Measurements from ENCODE around the gene PCDHB16. TPM values are rescaled to one million over a fixed set of nuclear protein-coding genes. Genes with fewer than 3 reads are reported as not detected.

The PCDHB16 gene
- total and polyA plus RNA-seq, 4 experiments from 2014 or later = not detected

Other genes with a start within 250 kb of the PCDHB16 start
Only the 30 nearest of the 37 such genes appear.
- gene PCDHB1, start 131.0 kb upstream of the PCDHB16 start, total RNA-seq = not detected
- gene PCDHB1, start 131.0 kb upstream of the PCDHB16 start, polyA plus RNA-seq = not detected
- 1 to 10 TPM in 1 of 2 experiments, under 1 TPM in 1; 0.28 to 1.3 TPM for gene PCDHB2, start 87.8 kb upstream of the PCDHB16 start, total RNA-seq
- under 1 TPM in 1 of 2 donors, not detected in 1; 0.08 TPM for gene PCDHB2, start 87.8 kb upstream of the PCDHB16 start, polyA plus RNA-seq
- gene PCDHB3, start 81.9 kb upstream of the PCDHB16 start, total RNA-seq = not detected
- gene PCDHB3, start 81.9 kb upstream of the PCDHB16 start, polyA plus RNA-seq = not detected
- not detected for gene PCDHB4, start 60.6 kb upstream of the PCDHB16 start, total RNA-seq
- not detected for gene PCDHB4, start 60.6 kb upstream of the PCDHB16 start, polyA plus RNA-seq
- under 1 TPM in 1 of 2 experiments, not detected in 1; 0.17 TPM for gene PCDHB5, start 47.2 kb upstream of the PCDHB16 start, total RNA-seq
- not detected for gene PCDHB5, start 47.2 kb upstream of the PCDHB16 start, polyA plus RNA-seq
- gene PCDHB6, start 32.3 kb upstream of the PCDHB16 start, total RNA-seq = not detected
- gene PCDHB6, start 32.3 kb upstream of the PCDHB16 start, polyA plus RNA-seq = not detected
- not detected for gene PCDHB7, start 9.7 kb upstream of the PCDHB16 start, total RNA-seq
- gene PCDHB7, start 9.7 kb upstream of the PCDHB16 start, polyA plus RNA-seq = not detected
- not detected for gene PCDHB8, start 4.6 kb upstream of the PCDHB16 start, total RNA-seq
- gene PCDHB8, start 4.6 kb upstream of the PCDHB16 start, polyA plus RNA-seq = not detected
- gene PCDHB9, start 4.8 kb downstream of the PCDHB16 start, total RNA-seq = under 1 TPM; 0.44 TPM
- gene PCDHB9, start 4.8 kb downstream of the PCDHB16 start, polyA plus RNA-seq = under 1 TPM in 1 of 2 donors, not detected in 1; 0.62 TPM
- under 1 TPM in 1 of 2 experiments, not detected in 1; 0.15 TPM for gene PCDHB10, start 10.0 kb downstream of the PCDHB16 start, total RNA-seq
- gene PCDHB10, start 10.0 kb downstream of the PCDHB16 start, polyA plus RNA-seq = not detected
- not detected for gene PCDHB11, start 17.2 kb downstream of the PCDHB16 start, total RNA-seq
- gene PCDHB11, start 17.2 kb downstream of the PCDHB16 start, polyA plus RNA-seq = not detected
- not detected for gene PCDHB12, start 26.3 kb downstream of the PCDHB16 start, total RNA-seq
- gene PCDHB12, start 26.3 kb downstream of the PCDHB16 start, polyA plus RNA-seq = not detected
- under 1 TPM; 0.09 to 0.11 TPM for gene PCDHB13, start 31.5 kb downstream of the PCDHB16 start, total RNA-seq
- gene PCDHB13, start 31.5 kb downstream of the PCDHB16 start, polyA plus RNA-seq = not detected
- under 1 TPM; 0.14 to 0.15 TPM for gene PCDHB14, start 41.0 kb downstream of the PCDHB16 start, total RNA-seq
- gene PCDHB14, start 41.0 kb downstream of the PCDHB16 start, polyA plus RNA-seq = not detected
- under 1 TPM; 0.17 to 0.53 TPM for gene PCDHB15, start 63.0 kb downstream of the PCDHB16 start, total RNA-seq
- gene PCDHB15, start 63.0 kb downstream of the PCDHB16 start, polyA plus RNA-seq = not detected
- under 1 TPM; 0.38 to 0.91 TPM for gene SLC25A2, start 121.7 kb downstream of the PCDHB16 start, total RNA-seq
- not detected for gene SLC25A2, start 121.7 kb downstream of the PCDHB16 start, polyA plus RNA-seq
- 100 to 1,000 TPM; 109 to 119 TPM for gene TAF7, start 138.4 kb downstream of the PCDHB16 start, total RNA-seq
- gene TAF7, start 138.4 kb downstream of the PCDHB16 start, polyA plus RNA-seq = 100 to 1,000 TPM; 165 to 216 TPM
- under 1 TPM; 0.58 to 0.78 TPM for gene PCDHGA1, start 148.1 kb downstream of the PCDHB16 start, total RNA-seq
- not detected for gene PCDHGA1, start 148.1 kb downstream of the PCDHB16 start, polyA plus RNA-seq
- under 1 TPM; 0.19 to 0.23 TPM for gene PCDHGA2, start 156.4 kb downstream of the PCDHB16 start, total RNA-seq
- gene PCDHGA2, start 156.4 kb downstream of the PCDHB16 start, polyA plus RNA-seq = not detected
- under 1 TPM; 0.17 to 0.26 TPM for gene PCDHGA3, start 161.4 kb downstream of the PCDHB16 start, total RNA-seq
- gene PCDHGA3, start 161.4 kb downstream of the PCDHB16 start, polyA plus RNA-seq = under 1 TPM in 1 of 2 donors, not detected in 1; 0.23 TPM
- under 1 TPM; 0.17 to 0.26 TPM for gene PCDHGB1, start 167.7 kb downstream of the PCDHB16 start, total RNA-seq
- gene PCDHGB1, start 167.7 kb downstream of the PCDHB16 start, polyA plus RNA-seq = not detected
- under 1 TPM in 1 of 2 experiments, not detected in 1; 0.47 TPM for gene PCDHGA4, start 172.6 kb downstream of the PCDHB16 start, total RNA-seq
- gene PCDHGA4, start 172.6 kb downstream of the PCDHB16 start, polyA plus RNA-seq = not detected
- under 1 TPM; 0.55 to 0.64 TPM for gene PCDHGB2, start 177.6 kb downstream of the PCDHB16 start, total RNA-seq
- not detected for gene PCDHGB2, start 177.6 kb downstream of the PCDHB16 start, polyA plus RNA-seq
- under 1 TPM; 0.28 to 0.44 TPM for gene PCDHGA5, start 181.8 kb downstream of the PCDHB16 start, total RNA-seq
- gene PCDHGA5, start 181.8 kb downstream of the PCDHB16 start, polyA plus RNA-seq = not detected
- under 1 TPM; 0.50 to 0.76 TPM for gene PCDHGB3, start 187.9 kb downstream of the PCDHB16 start, total RNA-seq
- gene PCDHGB3, start 187.9 kb downstream of the PCDHB16 start, polyA plus RNA-seq = not detected
- gene PCDHGA6, start 191.5 kb downstream of the PCDHB16 start, total RNA-seq = under 1 TPM; 0.50 to 0.76 TPM
- gene PCDHGA6, start 191.5 kb downstream of the PCDHB16 start, polyA plus RNA-seq = under 1 TPM in 1 of 2 donors, not detected in 1; 0.03 TPM
- under 1 TPM; 0.26 to 0.44 TPM for gene PCDHGA7, start 200.4 kb downstream of the PCDHB16 start, total RNA-seq
- gene PCDHGA7, start 200.4 kb downstream of the PCDHB16 start, polyA plus RNA-seq = not detected
- under 1 TPM; 0.19 to 0.23 TPM for gene PCDHGB4, start 205.3 kb downstream of the PCDHB16 start, total RNA-seq
- gene PCDHGB4, start 205.3 kb downstream of the PCDHB16 start, polyA plus RNA-seq = under 1 TPM in 1 of 2 donors, not detected in 1; 0.13 TPM
- gene PCDHGA8, start 210.2 kb downstream of the PCDHB16 start, total RNA-seq = under 1 TPM in 1 of 2 experiments, not detected in 1; 0.17 TPM
- not detected for gene PCDHGA8, start 210.2 kb downstream of the PCDHB16 start, polyA plus RNA-seq
- gene PCDHGB5, start 215.6 kb downstream of the PCDHB16 start, total RNA-seq = under 1 TPM; 0.42 to 0.49 TPM
- gene PCDHGB5, start 215.6 kb downstream of the PCDHB16 start, polyA plus RNA-seq = under 1 TPM in 1 of 2 donors, not detected in 1; 0.39 TPM

Data from CD4-positive, alpha-beta memory T cell (primary cell).